Measurements from ENCODE around the gene CHIT1. TPM values are rescaled to one million over a fixed set of nuclear protein-coding genes. Genes with fewer than 3 reads are reported as not detected.

Gene CHIT1
- total RNA-seq, 2 experiments from 2014 or later = 1.9 to 3.6 TPM

- intact Hi-C loops (cut with micrococcal nuclease; ENCODE audit: unreplicated experiment) = no loop called here
- H3K9me3 ChIP-seq (ENCODE audit: low read length) = no peaks in the 10 kb centered on the region
- no peaks in the 10 kb centered on the region for H3K36me3 ChIP-seq (ENCODE audit: insufficient read depth, low read length)
- no peak overlapping the region for H3K27ac ChIP-seq (ENCODE audit: low read depth, low read length, poor library complexity, severe bottlenecking)
- DNase-seq (ENCODE audit: low spot score) = no peak
- ChIA-PET CTCF (ENCODE audit: unreplicated experiment) (interaction anchor here (0.6 kb wide), 1 partner anchor 419 kb away, joined by 3 read pairs; no protein-coding TSS in a partner anchor), POLR2A (no interaction called here)
- no TSS peak for BruUV-seq (replicated peaks)
- H3K79me2 ChIP-seq (ENCODE audit: insufficient read depth, low read depth, low read length) = no peaks in the 10 kb centered on the region
- TF ChIP-seq CTCF (conservative IDR thresholded peaks at IDR 0.05; ENCODE audit: low read length) (no peak), EZH2phosphoT487 (IDR thresholded peaks at IDR 0.05; ENCODE audit: borderline replicate concordance, low read depth, low read length) (no peak)
- H3K9me2 ChIP-seq (ENCODE audit: insufficient read depth, low read length) = no peaks in the 10 kb centered on the region
- no peaks in the 10 kb centered on the region for H4K20me1 ChIP-seq (ENCODE audit: insufficient read depth, low read length)
- H3K4me3 ChIP-seq (ENCODE audit: low read depth, low read length, poor library complexity, severe bottlenecking) = no peak overlapping the region
- no peaks in the 10 kb centered on the region for H3K4me1 ChIP-seq (ENCODE audit: insufficient read depth, low read length, poor library complexity, severe bottlenecking)
- H2AFZ ChIP-seq (ENCODE audit: low read length) = no peak overlapping the region
- no peak overlapping the region for H3K4me2 ChIP-seq (ENCODE audit: low read length)
Observed at GRCh38 chr1:203170625-203171330, 58.7 kb downstream of the CHIT1 start.

GRCh38 chr1:203169770-203170520 is 59.5 kb downstream of the CHIT1 start:
- Histone ChIP-seq H3K79me2 (ENCODE audit: insufficient read depth, low read depth, low read length) (no peaks in the 10 kb centered on the region), H2AFZ (ENCODE audit: low read length) (no peak overlapping the region), H3K9me2 (ENCODE audit: insufficient read depth, low read length) (no peaks in the 10 kb centered on the region), H3K27ac (ENCODE audit: low read depth, low read length, poor library complexity, severe bottlenecking) (no peak overlapping the region), H3K36me3 (ENCODE audit: insufficient read depth, low read length) (no peaks in the 10 kb centered on the region), H3K4me2 (ENCODE audit: low read length) (no peak overlapping the region), H3K4me3 (ENCODE audit: low read depth, low read length, poor library complexity, severe bottlenecking) (no peak overlapping the region), H4K20me1 (ENCODE audit: insufficient read depth, low read length) (no peaks in the 10 kb centered on the region), H3K9me3 (ENCODE audit: low read length) (no peaks in the 10 kb centered on the region), H3K4me1 (ENCODE audit: insufficient read depth, low read length, poor library complexity, severe bottlenecking) (no peaks in the 10 kb centered on the region)
- ChIA-PET CTCF (ENCODE audit: unreplicated experiment) (no interaction called here), POLR2A (no interaction called here)
- BruUV-seq (replicated peaks) = no TSS peak
- intact Hi-C loops (cut with micrococcal nuclease; ENCODE audit: unreplicated experiment) = no loop called here
- no peak for TF ChIP-seq EZH2phosphoT487 (IDR thresholded peaks at IDR 0.05; ENCODE audit: borderline replicate concordance, low read depth, low read length)
- no peak for TF ChIP-seq CTCF (conservative IDR thresholded peaks at IDR 0.05; ENCODE audit: low read length)
- no peak for DNase-seq (ENCODE audit: low spot score)

GRCh38 chr1:203168991-203169390 is 60.5 kb downstream of the CHIT1 start:
- H3K4me1 ChIP-seq (ENCODE audit: insufficient read depth, low read length, poor library complexity, severe bottlenecking) = no peaks in the 10 kb centered on the region
- H3K9me3 ChIP-seq (ENCODE audit: low read length) = no peaks in the 10 kb centered on the region
- TF ChIP-seq CTCF (conservative IDR thresholded peaks at IDR 0.05; ENCODE audit: low read length) (no peak), EZH2phosphoT487 (IDR thresholded peaks at IDR 0.05; ENCODE audit: borderline replicate concordance, low read depth, low read length) (no peak)
- H3K4me3 ChIP-seq (ENCODE audit: low read depth, low read length, poor library complexity, severe bottlenecking) = no peak overlapping the region
- DNase-seq (ENCODE audit: low spot score) = no peak
- CTCF ChIA-PET (ENCODE audit: unreplicated experiment) = no interaction called here
- POLR2A ChIA-PET = no interaction called here
- H3K4me2 ChIP-seq (ENCODE audit: low read length) = no peak overlapping the region
- no peaks in the 10 kb centered on the region for H3K36me3 ChIP-seq (ENCODE audit: insufficient read depth, low read length)
- no peaks in the 10 kb centered on the region for H3K79me2 ChIP-seq (ENCODE audit: insufficient read depth, low read depth, low read length)
- no TSS peak for BruUV-seq (replicated peaks)
- no peak overlapping the region for H2AFZ ChIP-seq (ENCODE audit: low read length)
- no peaks in the 10 kb centered on the region for H4K20me1 ChIP-seq (ENCODE audit: insufficient read depth, low read length)
- intact Hi-C loops (cut with micrococcal nuclease; ENCODE audit: unreplicated experiment) = no loop called here
- no peak overlapping the region for H3K27ac ChIP-seq (ENCODE audit: low read depth, low read length, poor library complexity, severe bottlenecking)
- H3K9me2 ChIP-seq (ENCODE audit: insufficient read depth, low read length) = no peaks in the 10 kb centered on the region

Data from OCI-LY7 (cell line).